ENCODE measurements around the gene CLIC4.

DNA sequence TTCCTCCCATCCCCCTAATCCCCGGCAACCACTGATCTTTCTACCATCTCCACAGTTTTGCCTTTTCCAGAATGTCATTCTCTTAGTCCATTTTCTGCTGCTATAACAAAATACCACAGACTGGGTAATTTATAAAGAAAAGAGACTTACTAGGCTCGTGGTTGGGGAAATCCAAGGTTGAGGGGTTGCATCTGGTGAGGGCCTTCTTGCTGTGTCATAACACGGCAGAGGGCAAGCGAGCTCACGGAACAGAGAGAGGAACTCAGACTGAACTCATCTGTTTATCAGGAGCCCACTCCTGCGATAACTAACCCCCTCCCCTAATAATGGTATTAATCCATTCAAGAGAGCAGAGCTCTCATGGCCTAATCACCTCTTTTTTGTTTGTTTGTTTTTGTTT lies 132.8 kb downstream of the CLIC4 start:
- TF ChIP-seq, protein P1, sequence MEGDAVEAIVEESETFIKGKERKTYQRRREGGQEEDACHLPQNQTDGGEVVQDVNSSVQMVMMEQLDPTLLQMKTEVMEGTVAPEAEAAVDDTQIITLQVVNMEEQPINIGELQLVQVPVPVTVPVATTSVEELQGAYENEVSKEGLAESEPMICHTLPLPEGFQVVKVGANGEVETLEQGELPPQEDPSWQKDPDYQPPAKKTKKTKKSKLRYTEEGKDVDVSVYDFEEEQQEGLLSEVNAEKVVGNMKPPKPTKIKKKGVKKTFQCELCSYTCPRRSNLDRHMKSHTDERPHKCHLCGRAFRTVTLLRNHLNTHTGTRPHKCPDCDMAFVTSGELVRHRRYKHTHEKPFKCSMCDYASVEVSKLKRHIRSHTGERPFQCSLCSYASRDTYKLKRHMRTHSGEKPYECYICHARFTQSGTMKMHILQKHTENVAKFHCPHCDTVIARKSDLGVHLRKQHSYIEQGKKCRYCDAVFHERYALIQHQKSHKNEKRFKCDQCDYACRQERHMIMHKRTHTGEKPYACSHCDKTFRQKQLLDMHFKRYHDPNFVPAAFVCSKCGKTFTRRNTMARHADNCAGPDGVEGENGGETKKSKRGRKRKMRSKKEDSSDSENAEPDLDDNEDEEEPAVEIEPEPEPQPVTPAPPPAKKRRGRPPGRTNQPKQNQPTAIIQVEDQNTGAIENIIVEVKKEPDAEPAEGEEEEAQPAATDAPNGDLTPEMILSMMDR (IDR thresholded peaks at IDR 0.05; ENCODE audit: control extremely low read depth in 1 of 3, insufficient read depth in 1 of 3, low read depth in 1 of 3, low read length in 3 of 3), result no peak
- TF ChIP-seq POLR2A (IDR thresholded peaks at IDR 0.05; ENCODE audit: control extremely low read depth in 1 of 2, low read depth in 2 of 2, low read length in 2 of 2) (no peak), EZH2 (IDR thresholded peaks at IDR 0.05; ENCODE audit: low read depth, low read length, severe bottlenecking) (no peak)
- TF ChIP-seq, protein P2, sequence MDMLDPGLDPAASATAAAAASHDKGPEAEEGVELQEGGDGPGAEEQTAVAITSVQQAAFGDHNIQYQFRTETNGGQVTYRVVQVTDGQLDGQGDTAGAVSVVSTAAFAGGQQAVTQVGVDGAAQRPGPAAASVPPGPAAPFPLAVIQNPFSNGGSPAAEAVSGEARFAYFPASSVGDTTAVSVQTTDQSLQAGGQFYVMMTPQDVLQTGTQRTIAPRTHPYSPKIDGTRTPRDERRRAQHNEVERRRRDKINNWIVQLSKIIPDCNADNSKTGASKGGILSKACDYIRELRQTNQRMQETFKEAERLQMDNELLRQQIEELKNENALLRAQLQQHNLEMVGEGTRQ (IDR thresholded peaks at IDR 0.05; ENCODE audit: low read length), result no peak
